DOHH2 (cell line): Measurements from ENCODE around the gene OSTN.

ENCODE experiments used
- H3F3A ChIP-seq: fragments of 200-600 bp; sonication (generic), shearing (Covaris generic); 2 replicates; pipeline ENCODE4 v1.6.0; 2016; ENCODE audit warnings: antibody characterized with exemption, mild to moderate bottlenecking; ENCODE audit not compliant: control insufficient read depth, insufficient read depth
- H3K27ac ChIP-seq: fragments of 200-600 bp; sonication (generic); 2 replicates; pipeline ENCODE4 v1.5.1; 2014; ENCODE audit warnings: low read depth, mild to moderate bottlenecking, low read length, moderate library complexity
- H3K27me3 ChIP-seq: fragments of 200-600 bp; sonication (generic); 2 replicates; pipeline ENCODE4 v1.6.1; 2014; ENCODE audit warnings: mild to moderate bottlenecking, low read length, mixed read lengths; ENCODE audit not compliant: control insufficient read depth
- H3K36me3 ChIP-seq: fragments of 200-600 bp; sonication (generic); 2 replicates; pipeline ENCODE4 v1.6.1; 2014; ENCODE audit warnings: mild to moderate bottlenecking, low read length, moderate library complexity, mixed read lengths; ENCODE audit not compliant: control insufficient read depth
- H3K4me1 ChIP-seq: fragments of 200-600 bp; sonication (generic); 2 replicates; pipeline ENCODE4 v1.6.1; 2014; ENCODE audit warnings: mild to moderate bottlenecking, low read length, mixed read lengths; ENCODE audit not compliant: control insufficient read depth
- H3K4me2 ChIP-seq: fragments of 200-600 bp; sonication (generic); 2 replicates; pipeline ENCODE4 v1.6.0; 2014; ENCODE audit warnings: mild to moderate bottlenecking, low read length, moderate library complexity
- H3K4me3 ChIP-seq: fragments of 200-600 bp; sonication (generic); 2 replicates; pipeline ENCODE4 v1.5.1; 2014; ENCODE audit warnings: mild to moderate bottlenecking, low read length, mixed read lengths
- H3K79me2 ChIP-seq: fragments of 200-600 bp; sonication (generic); 2 replicates; pipeline ENCODE4 v1.6.1; 2014; ENCODE audit warnings: mild to moderate bottlenecking, low read length, mixed read lengths; ENCODE audit not compliant: control insufficient read depth
- H3K9me2 ChIP-seq: fragments of 200-600 bp; sonication (generic); replicated peaks from 2 replicates; pipeline ENCODE4 v1.6.1; 2014; ENCODE audit warnings: mild to moderate bottlenecking, low read length, mixed read lengths; ENCODE audit not compliant: control insufficient read depth
- H3K9me3 ChIP-seq: fragments of 200-600 bp; sonication (generic); 2 replicates; pipeline ENCODE4 v1.6.1; 2014; ENCODE audit warnings: antibody characterized with exemption, low read length, mixed read lengths; ENCODE audit not compliant: control insufficient read depth, insufficient read depth
- H4K20me1 ChIP-seq: fragments of 200-600 bp; sonication (generic); 2 replicates; pipeline ENCODE4 v1.6.0; 2014; ENCODE audit warnings: low read depth, mild to moderate bottlenecking, antibody characterized with exemption, low read length, moderate library complexity; ENCODE audit not compliant: control insufficient read depth, insufficient read depth
- CTCF ChIP-seq: fragments of 200-600 bp; sonication (generic); IDR thresholded peaks from one replicate; pipeline ENCODE4 v1.5.1; 2014; ENCODE audit warnings: antibody characterized with exemption, mild to moderate bottlenecking, low read depth, low read length; ENCODE audit not compliant: poor library complexity, severe bottlenecking
- EZH2phosphoT487 ChIP-seq: fragments of 200-600 bp; sonication (generic); IDR thresholded peaks from 2 replicates; pipeline ENCODE4 v1.6.1; 2017; ENCODE audit warnings: borderline replicate concordance, mild to moderate bottlenecking, antibody characterized with exemption, low read length, moderate library complexity, mixed read lengths

OSTN gene

GRCh38 chr3:191290311-191291025, 91.4 kb downstream of the OSTN start:
- no peaks in the 10 kb centered on the region for H3F3A ChIP-seq
- H3K9me3 ChIP-seq: no peaks in the 10 kb centered on the region
- H3K9me2 ChIP-seq: no peaks in the 10 kb centered on the region
- H3K27ac ChIP-seq: no peak overlapping the region
- H3K36me3 ChIP-seq: no peaks in the 10 kb centered on the region
- no peak overlapping the region for H3K4me2 ChIP-seq
- no peaks in the 10 kb centered on the region for H3K79me2 ChIP-seq
- H3K4me1 ChIP-seq: peaks cover 10% of the 10 kb centered on the region
- no peaks in the 10 kb centered on the region for H3K27me3 ChIP-seq
- H4K20me1 ChIP-seq: no peaks in the 10 kb centered on the region
- TF ChIP-seq EZH2phosphoT487: no peak
- TF ChIP-seq CTCF: no peak
- no peak overlapping the region for H3K4me3 ChIP-seq

GRCh38 chr3:191292243-191293015, 93.4 kb downstream of the OSTN start:
- Histone ChIP-seq H3K4me1 (peaks cover 29% of the 10 kb centered on the region), H3F3A (peaks cover 5% of the 10 kb centered on the region), H3K27ac (no peak overlapping the region), H3K79me2 (no peaks in the 10 kb centered on the region), H4K20me1 (no peaks in the 10 kb centered on the region), H3K4me2 (no peak overlapping the region), H3K36me3 (no peaks in the 10 kb centered on the region), H3K27me3 (no peaks in the 10 kb centered on the region), H3K9me3 (no peaks in the 10 kb centered on the region), H3K4me3 (no peak overlapping the region), H3K9me2 (no peaks in the 10 kb centered on the region)
- TF ChIP-seq CTCF: no peak
- no peak for TF ChIP-seq EZH2phosphoT487

GRCh38 chr3:191294291-191294690, 95.2 kb downstream of the OSTN start:
- Histone ChIP-seq H3K27me3 (no peaks in the 10 kb centered on the region), H3K79me2 (no peaks in the 10 kb centered on the region), H3K36me3 (no peaks in the 10 kb centered on the region), H3K4me1 (peaks cover 30% of the 10 kb centered on the region), H3K4me2 (no peak overlapping the region), H4K20me1 (no peaks in the 10 kb centered on the region), H3K9me2 (no peaks in the 10 kb centered on the region), H3F3A (peaks cover 5% of the 10 kb centered on the region), H3K9me3 (no peaks in the 10 kb centered on the region), H3K27ac (no peak overlapping the region), H3K4me3 (no peak overlapping the region)
- TF ChIP-seq CTCF: no peak
- no peak for TF ChIP-seq EZH2phosphoT487
